Measurements from ENCODE around the gene TFPT. TPM values are rescaled to one million over a fixed set of nuclear protein-coding genes. Genes with fewer than 3 reads are reported as not detected.

Gene TFPT
- total RNA-seq, 1 donor from 2014 or later = 25.2 TPM

- H3K4me3 Mint-ChIP-seq (ENCODE audit: unreplicated experiment) = no peak overlapping the region
- Histone ChIP-seq H3K27me3 (ENCODE audit: insufficient read depth, low read length) (no peaks in the 10 kb centered on the region), H2AFZ (ENCODE audit: low read depth, low read length) (no peak overlapping the region), H3K4me1 (ENCODE audit: insufficient read depth, low read length) (peaks cover 3% of the 10 kb centered on the region), H3K79me2 (ENCODE audit: insufficient read depth, low read length) (peaks cover 30% of the 10 kb centered on the region), H3K36me3 (ENCODE audit: insufficient read depth, low read length) (peaks cover 5% of the 10 kb centered on the region), H3K4me3 (ENCODE audit: insufficient read depth, low read depth, low read length) (no peak overlapping the region), H4K20me1 (ENCODE audit: insufficient read depth, low read length) (peaks cover 15% of the 10 kb centered on the region), H3K9me3 (ENCODE audit: insufficient read depth, low read depth, low read length) (no peaks in the 10 kb centered on the region), H3K4me2 (ENCODE audit: low read length) (no peak overlapping the region), H3K9ac (ENCODE audit: low read length) (no peak overlapping the region), H3K27ac (ENCODE audit: low read depth, low read length) (no peak overlapping the region)
- H3K9me3 Mint-ChIP-seq (ENCODE audit: unreplicated experiment) = no peaks in the 10 kb centered on the region
- no peak for TF ChIP-seq CTCF (IDR thresholded peaks at IDR 0.05; ENCODE audit: insufficient read depth, low read depth, low read length)
- no peak for TF ChIP-seq EZH2 (IDR thresholded peaks at IDR 0.05; ENCODE audit: insufficient read depth, low read length)
- DNase-seq (ENCODE audit: low read depth) (no peak), FAIRE-seq (no peak)
- no peaks in the 10 kb centered on the region for H3K4me1 Mint-ChIP-seq (ENCODE audit: low read depth, unreplicated experiment)
- H3K36me3 Mint-ChIP-seq (ENCODE audit: low read depth, unreplicated experiment) = peaks cover 17% of the 10 kb centered on the region
- H3K27ac Mint-ChIP-seq (ENCODE audit: unreplicated experiment) = no peak overlapping the region
- H3K27me3 Mint-ChIP-seq (ENCODE audit: low read depth, unreplicated experiment) = no peaks in the 10 kb centered on the region
These were observed 8.7 kb downstream of the TFPT start for GRCh38 chr19:54106716-54107115.

- H3K27ac Mint-ChIP-seq (ENCODE audit: unreplicated experiment) = no peak overlapping the region
- H3K27ac ChIP-seq (ENCODE audit: low read depth, low read length) = no peak overlapping the region
- no peak overlapping the region for H3K4me3 ChIP-seq (ENCODE audit: insufficient read depth, low read depth, low read length)
- peaks cover 16% of the 10 kb centered on the region for H3K36me3 Mint-ChIP-seq (ENCODE audit: low read depth, unreplicated experiment)
- H3K4me1 ChIP-seq (ENCODE audit: insufficient read depth, low read length) = peaks cover 3% of the 10 kb centered on the region
- H3K27me3 Mint-ChIP-seq (ENCODE audit: low read depth, unreplicated experiment) = no peaks in the 10 kb centered on the region
- H3K4me3 Mint-ChIP-seq (ENCODE audit: unreplicated experiment) = no peak overlapping the region
- peaks cover 30% of the 10 kb centered on the region for H3K79me2 ChIP-seq (ENCODE audit: insufficient read depth, low read length)
- no peaks in the 10 kb centered on the region for H3K4me1 Mint-ChIP-seq (ENCODE audit: low read depth, unreplicated experiment)
- H3K9me3 ChIP-seq (ENCODE audit: insufficient read depth, low read depth, low read length) = no peaks in the 10 kb centered on the region
- TF ChIP-seq CTCF (IDR thresholded peaks at IDR 0.05; ENCODE audit: insufficient read depth, low read depth, low read length) (no peak), EZH2 (IDR thresholded peaks at IDR 0.05; ENCODE audit: insufficient read depth, low read length) (no peak)
- H3K9me3 Mint-ChIP-seq (ENCODE audit: unreplicated experiment) = no peaks in the 10 kb centered on the region
- DNase-seq (ENCODE audit: low read depth) (no peak), FAIRE-seq (no peak)
- H2AFZ ChIP-seq (ENCODE audit: low read depth, low read length) = no peak overlapping the region
- no peak overlapping the region for H3K4me2 ChIP-seq (ENCODE audit: low read length)
- no peak overlapping the region for H3K9ac ChIP-seq (ENCODE audit: low read length)
- peaks cover 5% of the 10 kb centered on the region for H3K36me3 ChIP-seq (ENCODE audit: insufficient read depth, low read length)
- peaks cover 13% of the 10 kb centered on the region for H4K20me1 ChIP-seq (ENCODE audit: insufficient read depth, low read length)
- H3K27me3 ChIP-seq (ENCODE audit: insufficient read depth, low read length) = no peaks in the 10 kb centered on the region
These were observed 9.7 kb downstream of the TFPT start for GRCh38 chr19:54105796-54106195.

- peaks cover 5% of the 10 kb centered on the region for H3K36me3 ChIP-seq (ENCODE audit: insufficient read depth, low read length)
- no peak for TF ChIP-seq EZH2 (IDR thresholded peaks at IDR 0.05; ENCODE audit: insufficient read depth, low read length)
- no peak for TF ChIP-seq CTCF (IDR thresholded peaks at IDR 0.05; ENCODE audit: insufficient read depth, low read depth, low read length)
- no peak overlapping the region for H3K4me3 ChIP-seq (ENCODE audit: insufficient read depth, low read depth, low read length)
- H3K4me3 Mint-ChIP-seq (ENCODE audit: unreplicated experiment) = no peak overlapping the region
- no peaks in the 10 kb centered on the region for H3K4me1 Mint-ChIP-seq (ENCODE audit: low read depth, unreplicated experiment)
- H3K27ac ChIP-seq (ENCODE audit: low read depth, low read length) = no peak overlapping the region
- DNase-seq (ENCODE audit: low read depth) (no peak), FAIRE-seq (no peak)
- no peaks in the 10 kb centered on the region for H3K9me3 Mint-ChIP-seq (ENCODE audit: unreplicated experiment)
- no peak overlapping the region for H3K4me2 ChIP-seq (ENCODE audit: low read length)
- H3K9me3 ChIP-seq (ENCODE audit: insufficient read depth, low read depth, low read length) = no peaks in the 10 kb centered on the region
- peaks cover 7% of the 10 kb centered on the region for H4K20me1 ChIP-seq (ENCODE audit: insufficient read depth, low read length)
- no peak overlapping the region for H2AFZ ChIP-seq (ENCODE audit: low read depth, low read length)
- H3K36me3 Mint-ChIP-seq (ENCODE audit: low read depth, unreplicated experiment) = peaks cover 12% of the 10 kb centered on the region
- H3K27me3 ChIP-seq (ENCODE audit: insufficient read depth, low read length) = no peaks in the 10 kb centered on the region
- H3K79me2 ChIP-seq (ENCODE audit: insufficient read depth, low read length) = peaks cover 30% of the 10 kb centered on the region
- no peaks in the 10 kb centered on the region for H3K27me3 Mint-ChIP-seq (ENCODE audit: low read depth, unreplicated experiment)
- H3K4me1 ChIP-seq (ENCODE audit: insufficient read depth, low read length) = peaks cover 3% of the 10 kb centered on the region
- H3K27ac Mint-ChIP-seq (ENCODE audit: unreplicated experiment) = no peak overlapping the region
- no peak overlapping the region for H3K9ac ChIP-seq (ENCODE audit: low read length)
These were observed 10.3 kb downstream of the TFPT start for GRCh38 chr19:54104998-54105715.
